ENCODE data around the gene LGR6.

- TF ChIP-seq CTBP2 (IDR thresholded peaks at IDR 0.05; ENCODE audit: borderline replicate concordance, insufficient read depth, insufficient read length, low read length) = no peak
- TF ChIP-seq SP1 (IDR thresholded peaks at IDR 0.05; ENCODE audit: low read depth, low read length) = no peak
These were observed 22.9 kb upstream of the LGR6 start for GRCh38 chr1:202170726-202171125.
